ENCODE measurements around the gene APBA3. TPM values are rescaled to one million over a fixed set of nuclear protein-coding genes. Genes with fewer than 3 reads are reported as not detected.

APBA3 gene
- total and polyA plus RNA-seq, 9 of the 15 experiments (the other 6 are each of a cell fraction or from before 2014, with no cell fraction given): 0.10 to 29.5 (median 11.5) TPM

DNA sequence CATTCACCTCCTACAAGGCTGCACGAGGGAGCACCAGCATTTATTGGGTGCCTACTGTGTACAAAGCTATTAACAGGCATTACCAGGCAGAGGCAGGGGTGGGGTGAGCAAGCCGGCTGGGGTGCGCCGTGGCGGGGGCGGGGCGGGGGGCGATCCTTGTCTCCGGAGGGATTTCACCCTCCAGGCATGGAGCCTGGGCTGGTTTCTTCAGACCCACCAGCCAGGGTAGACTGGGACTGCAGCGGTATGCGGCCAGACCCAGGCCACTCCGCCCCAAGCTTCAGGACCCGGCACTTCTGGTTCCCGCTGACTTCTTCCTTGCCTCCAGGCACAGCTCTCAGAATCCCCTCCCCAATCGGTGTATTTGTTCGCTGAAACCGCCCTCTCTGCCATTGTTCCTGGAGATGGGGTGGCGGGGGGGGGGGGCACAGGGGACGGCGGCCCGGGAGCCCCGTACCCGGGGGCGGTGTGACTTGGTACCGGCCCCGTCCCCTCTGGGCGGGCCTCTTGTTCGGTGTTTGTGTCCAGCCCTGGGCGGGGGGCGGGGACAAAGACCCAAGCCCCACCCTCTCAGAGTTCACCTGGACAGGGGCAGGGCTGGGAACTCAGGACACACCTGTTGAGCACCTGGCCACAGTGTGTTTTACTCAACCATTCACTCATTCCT lies 38.9 kb downstream of the APBA3 start:
- intact Hi-C loops (cut with micrococcal nuclease): loop anchor here (5.0 kb wide), 2 partner anchors 100 to 125 kb away; no protein-coding TSS in a partner anchor
- Histone ChIP-seq H3K4me1 (replicated peaks in 1 of 2; ENCODE audit: control insufficient read depth in 2 of 2, insufficient read depth in 2 of 2, low read length in 2 of 2) (peaks cover 7 to 31% of the 10 kb centered on the region in 2 experiments; a peak in 3 of 5 replicates), H4K20me1 (replicated peaks; ENCODE audit: control insufficient read depth, insufficient read depth, low read length) (no peaks in the 10 kb centered on the region), H3K9me1 (ENCODE audit: control insufficient read depth, insufficient read depth, low read length) (no peaks in the 10 kb centered on the region), H3K27me3 (ENCODE audit: control insufficient read depth in 2 of 2, insufficient read depth in 2 of 2, low read length in 2 of 2) (no peaks in the 10 kb centered on the region), H3K9me3 (replicated peaks; ENCODE audit: control insufficient read depth, insufficient read depth, low read depth, low read length) (no peaks in the 10 kb centered on the region), H3K4me3 (no peak overlapping the region), H3K9ac (ENCODE audit: insufficient read depth in 1 of 2, low read depth in 2 of 2, low read length in 2 of 2) (peak overlapping the region in 1 of 2 experiments; percentile 76; a peak in 1 of 4 replicates), H3K27ac (ENCODE audit: extremely low read depth, low read depth, low read length) (no peak overlapping the region), H3K4me2 (ENCODE audit: insufficient read depth, low read length) (no peak overlapping the region; the same call in 1 of the 2 replicates), H3K36me3 (ENCODE audit: control insufficient read depth, insufficient read depth, low read length) (no peaks in the 10 kb centered on the region), H2AFZ (ENCODE audit: low read depth, low read length) (no peak overlapping the region), H3K79me2 (ENCODE audit: control insufficient read depth, insufficient read depth, low read length) (no peaks in the 10 kb centered on the region)
- in situ Hi-C loops (cut with MboI): no loop called here
- TF ChIP-seq LARP7 (IDR thresholded peaks at IDR 0.05) (no peak), SIRT6 (IDR thresholded peaks at IDR 0.05; ENCODE audit: low read depth, low read length) (no peak), DACH1 (IDR thresholded peaks at IDR 0.05; ENCODE audit: partially characterized antibody) (no peak), SAFB (IDR thresholded peaks at IDR 0.05; ENCODE audit: borderline replicate concordance, low read depth, low read length) (no peak), ZKSCAN8 (CRISPR knock-in tag; IDR thresholded peaks at IDR 0.05) (peak; percentile 93), ZBTB7A (IDR thresholded peaks at IDR 0.05; ENCODE audit: borderline replicate concordance, control insufficient read depth, low read depth, low read length) (peak; percentile 31; the same call in 1 of the 2 replicates), ZNF384 (IDR thresholded peaks at IDR 0.05; ENCODE audit: low read depth, low read length) (no peak), MAFF (IDR thresholded peaks at IDR 0.05; ENCODE audit: low read length) (no peak), FOXK1 (CRISPR knock-in tag; IDR thresholded peaks at IDR 0.05; ENCODE audit: borderline replicate concordance) (no peak), MEF2D (tag; conservative IDR thresholded peaks at IDR 0.05; ENCODE audit: low read depth) (no peak)
- TF ChIP-seq, protein P1, sequence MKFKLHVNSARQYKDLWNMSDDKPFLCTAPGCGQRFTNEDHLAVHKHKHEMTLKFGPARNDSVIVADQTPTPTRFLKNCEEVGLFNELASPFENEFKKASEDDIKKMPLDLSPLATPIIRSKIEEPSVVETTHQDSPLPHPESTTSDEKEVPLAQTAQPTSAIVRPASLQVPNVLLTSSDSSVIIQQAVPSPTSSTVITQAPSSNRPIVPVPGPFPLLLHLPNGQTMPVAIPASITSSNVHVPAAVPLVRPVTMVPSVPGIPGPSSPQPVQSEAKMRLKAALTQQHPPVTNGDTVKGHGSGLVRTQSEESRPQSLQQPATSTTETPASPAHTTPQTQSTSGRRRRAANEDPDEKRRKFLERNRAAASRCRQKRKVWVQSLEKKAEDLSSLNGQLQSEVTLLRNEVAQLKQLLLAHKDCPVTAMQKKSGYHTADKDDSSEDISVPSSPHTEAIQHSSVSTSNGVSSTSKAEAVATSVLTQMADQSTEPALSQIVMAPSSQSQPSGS (CRISPR knock-in tag; IDR thresholded peaks at IDR 0.05): no peak
- TF ChIP-seq, protein P2, sequence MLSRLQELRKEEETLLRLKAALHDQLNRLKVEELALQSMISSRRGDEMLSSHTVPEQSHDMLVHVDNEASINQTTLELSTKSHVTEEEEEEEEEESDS (CRISPR knock-in tag; IDR thresholded peaks at IDR 0.05): no peak
- TF ChIP-seq, protein P3, sequence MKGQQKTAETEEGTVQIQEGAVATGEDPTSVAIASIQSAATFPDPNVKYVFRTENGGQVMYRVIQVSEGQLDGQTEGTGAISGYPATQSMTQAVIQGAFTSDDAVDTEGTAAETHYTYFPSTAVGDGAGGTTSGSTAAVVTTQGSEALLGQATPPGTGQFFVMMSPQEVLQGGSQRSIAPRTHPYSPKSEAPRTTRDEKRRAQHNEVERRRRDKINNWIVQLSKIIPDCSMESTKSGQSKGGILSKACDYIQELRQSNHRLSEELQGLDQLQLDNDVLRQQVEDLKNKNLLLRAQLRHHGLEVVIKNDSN (CRISPR knock-in tag; IDR thresholded peaks at IDR 0.05): peak; percentile 14; the same call in 1 of the 2 replicates
- TF ChIP-seq, protein P4, sequence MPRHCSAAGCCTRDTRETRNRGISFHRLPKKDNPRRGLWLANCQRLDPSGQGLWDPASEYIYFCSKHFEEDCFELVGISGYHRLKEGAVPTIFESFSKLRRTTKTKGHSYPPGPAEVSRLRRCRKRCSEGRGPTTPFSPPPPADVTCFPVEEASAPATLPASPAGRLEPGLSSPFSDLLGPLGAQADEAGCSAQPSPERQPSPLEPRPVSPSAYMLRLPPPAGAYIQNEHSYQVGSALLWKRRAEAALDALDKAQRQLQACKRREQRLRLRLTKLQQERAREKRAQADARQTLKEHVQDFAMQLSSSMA (CRISPR knock-in tag; IDR thresholded peaks at IDR 0.05): no peak
- TF ChIP-seq, protein P5, sequence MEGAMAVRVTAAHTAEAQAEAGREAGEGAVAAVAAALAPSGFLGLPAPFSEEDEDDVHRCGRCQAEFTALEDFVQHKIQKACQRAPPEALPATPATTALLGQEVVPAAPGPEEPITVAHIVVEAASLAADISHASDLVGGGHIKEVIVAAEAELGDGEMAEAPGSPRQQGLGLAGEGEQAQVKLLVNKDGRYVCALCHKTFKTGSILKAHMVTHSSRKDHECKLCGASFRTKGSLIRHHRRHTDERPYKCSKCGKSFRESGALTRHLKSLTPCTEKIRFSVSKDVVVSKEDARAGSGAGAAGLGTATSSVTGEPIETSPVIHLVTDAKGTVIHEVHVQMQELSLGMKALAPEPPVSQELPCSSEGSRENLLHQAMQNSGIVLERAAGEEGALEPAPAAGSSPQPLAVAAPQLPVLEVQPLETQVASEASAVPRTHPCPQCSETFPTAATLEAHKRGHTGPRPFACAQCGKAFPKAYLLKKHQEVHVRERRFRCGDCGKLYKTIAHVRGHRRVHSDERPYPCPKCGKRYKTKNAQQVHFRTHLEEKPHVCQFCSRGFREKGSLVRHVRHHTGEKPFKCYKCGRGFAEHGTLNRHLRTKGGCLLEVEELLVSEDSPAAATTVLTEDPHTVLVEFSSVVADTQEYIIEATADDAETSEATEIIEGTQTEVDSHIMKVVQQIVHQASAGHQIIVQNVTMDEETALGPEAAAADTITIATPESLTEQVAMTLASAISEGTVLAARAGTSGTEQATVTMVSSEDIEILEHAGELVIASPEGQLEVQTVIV (CRISPR knock-in tag; IDR thresholded peaks at IDR 0.05; ENCODE audit: borderline replicate concordance): no peak
- BruUV-seq (replicated peaks): no TSS peak
- ATAC-seq: 0 out of 3 replicates have a peak, but pooled peaks have one; percentile 20
- DNase-seq (ENCODE audit: extremely low read depth in 1 of 4, low spot score in 3 of 4): peak in 2 of 4 experiments; percentile 44 to 48
- CTCF ChIA-PET (ENCODE audit: low intra/inter-chr PET ratio): no interaction called here
- no peak for FAIRE-seq
- 7% methylated on average over 16 of the region's 30 CpGs for WGBS (ENCODE audit: insufficient coverage, low coverage, missing lambda C conversion rate)
- POLR2A ChIA-PET: no interaction called here
